H9 (cell line): Measurements from ENCODE around the gene THSD7A. TPM values are rescaled to one million over a fixed set of nuclear protein-coding genes. Genes with fewer than 3 reads are reported as not detected.

Experiments
- DNase-seq: peaks from one replicate; pipeline ENCODE4 v3.0.0-alpha.2; 2017
- H2AFZ ChIP-seq: one replicate; pipeline ENCODE4 v1.6.1; 2013; ENCODE audit warnings: mild to moderate bottlenecking, low read length, control low read depth, moderate library complexity
- H2AK5ac ChIP-seq: 2 replicates; pipeline ENCODE4 v1.6.1; 2013; ENCODE audit warnings: low read length, control low read depth, mixed read lengths; ENCODE audit not compliant: insufficient read length
- H2BK120ac ChIP-seq: one replicate; pipeline ENCODE4 v1.6.1; 2013; ENCODE audit warnings: low read depth, mild to moderate bottlenecking, low read length, control low read depth, inconsistent platforms; ENCODE audit not compliant: poor library complexity, severe bottlenecking
- H2BK12ac ChIP-seq: 2 replicates; pipeline ENCODE4 v1.6.1; 2013; ENCODE audit warnings: low read length, control low read depth, mixed read lengths, low read depth; ENCODE audit not compliant: insufficient read length
- H2BK15ac ChIP-seq: 2 replicates; pipeline ENCODE4 v1.6.1; 2013; ENCODE audit warnings: low read depth, low read length, control low read depth
- H2BK20ac ChIP-seq: one replicate; pipeline ENCODE4 v1.6.1; 2013; ENCODE audit warnings: low read depth, mild to moderate bottlenecking, low read length, control low read depth, inconsistent platforms; ENCODE audit not compliant: poor library complexity, severe bottlenecking
- H2BK5ac ChIP-seq: 2 replicates; pipeline ENCODE4 v1.6.1; 2013; ENCODE audit warnings: low read length, control low read depth, mixed read lengths; ENCODE audit not compliant: insufficient read length
- H3K14ac ChIP-seq: 2 replicates; pipeline ENCODE4 v1.6.1; 2013; ENCODE audit warnings: low read length, control low read depth; ENCODE audit not compliant: insufficient read depth
- H3K18ac ChIP-seq: 2 replicates; pipeline ENCODE4 v1.6.1; 2013; ENCODE audit warnings: low read depth, mild to moderate bottlenecking, mixed read lengths, low read length, control low read depth; ENCODE audit not compliant: insufficient read length
- H3K23ac ChIP-seq: 2 replicates; pipeline ENCODE4 v1.6.1; 2013; ENCODE audit warnings: low read length, control low read depth, mixed read lengths, low read depth; ENCODE audit not compliant: insufficient read length
- H3K23me2 ChIP-seq: 2 replicates; pipeline ENCODE4 v1.6.1; 2013; ENCODE audit warnings: low read depth, mild to moderate bottlenecking, mixed read lengths, low read length, control low read depth; ENCODE audit not compliant: insufficient read length, poor library complexity, severe bottlenecking
- H3K27ac ChIP-seq: 2 replicates; pipeline ENCODE4 v1.5.1; 2013; ENCODE audit warnings: low read length, control low read depth, mixed read lengths, low read depth; ENCODE audit not compliant: insufficient read length
- H3K27me3 ChIP-seq: 2 replicates; pipeline ENCODE4 v1.6.1; 2013; ENCODE audit warnings: low read length, control low read depth, inconsistent platforms; ENCODE audit not compliant: insufficient read depth
- H3K4ac ChIP-seq: 2 replicates; pipeline ENCODE4 v1.6.1; 2013; ENCODE audit warnings: low read depth, mild to moderate bottlenecking, control low read depth, inconsistent platforms, low read length, moderate library complexity
- H3K4me1 ChIP-seq: 2 replicates; pipeline ENCODE4 v1.6.1; 2013; ENCODE audit warnings: low read length, control low read depth, inconsistent platforms; ENCODE audit not compliant: insufficient read depth
- H3K4me2 ChIP-seq: 2 replicates; pipeline ENCODE4 v1.6.1; 2013; ENCODE audit warnings: low read length, control low read depth, mixed read lengths; ENCODE audit not compliant: insufficient read length, insufficient read depth
- H3K56ac ChIP-seq: 2 replicates; pipeline ENCODE4 v1.6.1; 2013; ENCODE audit warnings: low read depth, mild to moderate bottlenecking, mixed read lengths, low read length, control low read depth; ENCODE audit not compliant: insufficient read length
- H3K79me1 ChIP-seq: 2 replicates; pipeline ENCODE4 v1.6.1; 2013; ENCODE audit warnings: low read depth, mild to moderate bottlenecking, moderate library complexity, low read length, control low read depth, inconsistent platforms; ENCODE audit not compliant: insufficient read depth, poor library complexity, severe bottlenecking
- H3K79me2 ChIP-seq: 2 replicates; pipeline ENCODE4 v1.6.1; 2013; ENCODE audit warnings: low read length, control low read depth, inconsistent platforms; ENCODE audit not compliant: insufficient read depth
- H3K9ac ChIP-seq: 2 replicates; pipeline ENCODE4 v1.6.1; 2013; ENCODE audit warnings: low read length, control low read depth, mixed read lengths; ENCODE audit not compliant: insufficient read length; ENCODE audit errors: extremely low read depth
- H3K9me3 ChIP-seq: one replicate; pipeline ENCODE4 v1.6.1; 2013; ENCODE audit warnings: low read depth, low read length, inconsistent platforms; ENCODE audit not compliant: control insufficient read depth
- H3T11ph ChIP-seq: one replicate; pipeline ENCODE4 v1.6.1; 2013; ENCODE audit warnings: mild to moderate bottlenecking, low read length, control low read depth, inconsistent platforms
- H4K20me1 ChIP-seq: one replicate; pipeline ENCODE4 v1.6.1; 2013; ENCODE audit not compliant: control insufficient read depth, insufficient read length, insufficient read depth
- H4K5ac ChIP-seq: 2 replicates; pipeline ENCODE4 v1.6.1; 2013; ENCODE audit warnings: low read depth, mild to moderate bottlenecking, mixed read lengths, low read length, control low read depth; ENCODE audit not compliant: insufficient read length
- H4K8ac ChIP-seq: replicated peaks from 2 replicates; pipeline ENCODE4 v1.6.1; 2013; ENCODE audit warnings: low read length, control low read depth, mixed read lengths, low read depth; ENCODE audit not compliant: insufficient read length
- H4K91ac ChIP-seq: 2 replicates; pipeline ENCODE4 v1.6.1; 2013; ENCODE audit warnings: low read depth, mild to moderate bottlenecking, moderate library complexity, mixed read lengths, low read length, control low read depth; ENCODE audit not compliant: insufficient read length
- H3K27ac Mint-ChIP-seq, 3 experiments: 2 replicates in 2 of 3; 3 replicates in 1 of 3; pipeline ENCODE4 v1.8.0; 2020 to 2021; ENCODE audit warnings: mixed read lengths in 3 of 3, mild to moderate bottlenecking in 1 of 3, moderate library complexity in 1 of 3
- H3K27me3 Mint-ChIP-seq: 2 replicates; pipeline ENCODE4 v1.8.0; 2021; ENCODE audit warnings: low read depth, mild to moderate bottlenecking, moderate library complexity, mixed read lengths
- H3K36me3 Mint-ChIP-seq, 3 experiments: 2 replicates in 2 of 3; 3 replicates in 1 of 3; pipeline ENCODE4 v1.8.0; 2020 to 2021; ENCODE audit warnings: low read depth in 3 of 3, mixed read lengths in 3 of 3; ENCODE audit not compliant: insufficient read depth in 1 of 3
- H3K4me1 Mint-ChIP-seq, 2 experiments: 2 replicates each; pipeline ENCODE4 v1.8.0; 2020; ENCODE audit warnings: mixed read lengths in 2 of 2
- H3K4me3 Mint-ChIP-seq, 2 experiments: 2 replicates in 1 of 2; 3 replicates in 1 of 2; pipeline ENCODE4 v1.8.0; 2020 to 2021; ENCODE audit warnings: mild to moderate bottlenecking in 2 of 2, mixed read lengths in 2 of 2, moderate library complexity in 1 of 2
- H3K9me3 Mint-ChIP-seq, 2 experiments: 2 replicates in 1 of 2; 3 replicates in 1 of 2; pipeline ENCODE4 v1.8.0; 2020; ENCODE audit warnings: mild to moderate bottlenecking in 2 of 2, mixed read lengths in 2 of 2, moderate library complexity in 1 of 2
- CTCF ChIP-seq: fragments of 200-600 bp; sonication (generic); conservative IDR thresholded peaks from 3 replicates; pipeline ENCODE4 v1.8.0; 2021; ENCODE audit warnings: antibody characterized with exemption, mild to moderate bottlenecking
- WGBS: extraction: QIAGEN DNeasy Blood & Tissue Kit; methylation state at CpG from one replicate; pipeline ENCODE4 v1.1.7; 2013; ENCODE audit warnings: missing lambda C conversion rate, low lambda C conversion rate, mixed read lengths; ENCODE audit not compliant: insufficient read length; ENCODE audit errors: extremely low coverage; 5-methylcytosine and 5-hydroxymethylcytosine counted together
- total RNA-seq: library from RNA; stranded (reverse); gene quantifications from 2 replicates; pipeline ENCODE4 v1.2.1, GENCODE V29; 2021

The THSD7A gene
- total RNA-seq, 1 experiment from 2014 or later, result 0.42 TPM

- no peak overlapping the region for H3T11ph ChIP-seq
- H3K27me3 Mint-ChIP-seq, result no peaks in the 10 kb centered on the region
- TF ChIP-seq CTCF, result no peak
These were observed 315.7 kb downstream of the THSD7A start for GRCh38 chr7:11516328-11516727.

More at GRCh38 chr7:11516328-11516727, 315.7 kb downstream of the THSD7A start:
- H3K9me3 Mint-ChIP-seq, result peaks cover 5 to 8% of the 10 kb centered on the region in 2 experiments; a peak in 4 of 5 replicates
- Histone ChIP-seq H3K27ac (no peak overlapping the region), H4K20me1 (no peaks in the 10 kb centered on the region), H3K27me3 (no peaks in the 10 kb centered on the region), H2AFZ (no peak overlapping the region), H3K9ac (no peak overlapping the region), H3K4ac (no peak overlapping the region), H3K9me3 (no peaks in the 10 kb centered on the region), H3K56ac (no peak overlapping the region), H3K79me1 (no peaks in the 10 kb centered on the region), H2BK20ac (no peak overlapping the region), H2AK5ac (no peak overlapping the region), H2BK5ac (no peak overlapping the region), H4K5ac (no peak overlapping the region), H3K4me2 (no peak overlapping the region), H3K18ac (no peak overlapping the region), H3K23ac (no peak overlapping the region), H3K4me1 (peaks cover 2% of the 10 kb centered on the region; the same call in 1 of the 2 replicates), H4K8ac (no peak overlapping the region), H3K23me2 (no peaks in the 10 kb centered on the region), H4K91ac (no peak overlapping the region), H2BK120ac (no peak overlapping the region), H3K79me2 (no peaks in the 10 kb centered on the region), H3K14ac (no peak overlapping the region), H2BK15ac (no peak overlapping the region), H2BK12ac (no peak overlapping the region)
- DNase-seq, result no peak
- H3K36me3 Mint-ChIP-seq, result peaks cover 0 to 7% (median 5%) of the 10 kb centered on the region in 3 experiments; a peak in 4 of 7 replicates
- peaks cover 17 to 21% of the 10 kb centered on the region in 2 experiments for H3K4me1 Mint-ChIP-seq
- H3K4me3 Mint-ChIP-seq, result no peak overlapping the region
- H3K27ac Mint-ChIP-seq, result no peak overlapping the region
- WGBS, result no CpG with 5 or more reads among the region's 3 CpGs
